Stimulated activated memory B cell treated with anti-CD40 and anti-IgM and Interleukin-4, amounts not matched to agents 10 μg/mL and 1 μg/mL and 100 μg/mL, for 72 hours (primary cell): ENCODE measurements around the gene PPP1R15B.
"Not testable (repeated sequence)": the region's sequence is repeated elsewhere in the genome, so short reads cannot be mapped to it uniquely, and the experiment has no call there.

ENCODE experiments used
- ATAC-seq: fragments of 150-1000 bp; cut with Tn5 transposase; 2 replicates; pipeline ENCODE4 v1.10.0; 2021
- H3K27ac Mint-ChIP-seq: one replicate; pipeline ENCODE4 v1.8.0; 2022; ENCODE audit warnings: mild to moderate bottlenecking, mixed read lengths
- H3K27me3 Mint-ChIP-seq: one replicate; pipeline ENCODE4 v1.8.0; 2022; ENCODE audit warnings: mixed read lengths
- H3K36me3 Mint-ChIP-seq: one replicate; pipeline ENCODE4 v1.8.0; 2022; ENCODE audit warnings: mixed read lengths
- H3K4me1 Mint-ChIP-seq: one replicate; pipeline ENCODE4 v1.8.0; 2022; ENCODE audit warnings: mixed read lengths
- H3K4me3 Mint-ChIP-seq: one replicate; pipeline ENCODE4 v1.8.0; 2022; ENCODE audit warnings: mild to moderate bottlenecking, moderate library complexity, mixed read lengths
- H3K9me3 Mint-ChIP-seq: one replicate; pipeline ENCODE4 v1.8.0; 2022; ENCODE audit warnings: mixed read lengths

PPP1R15B gene

DNA sequence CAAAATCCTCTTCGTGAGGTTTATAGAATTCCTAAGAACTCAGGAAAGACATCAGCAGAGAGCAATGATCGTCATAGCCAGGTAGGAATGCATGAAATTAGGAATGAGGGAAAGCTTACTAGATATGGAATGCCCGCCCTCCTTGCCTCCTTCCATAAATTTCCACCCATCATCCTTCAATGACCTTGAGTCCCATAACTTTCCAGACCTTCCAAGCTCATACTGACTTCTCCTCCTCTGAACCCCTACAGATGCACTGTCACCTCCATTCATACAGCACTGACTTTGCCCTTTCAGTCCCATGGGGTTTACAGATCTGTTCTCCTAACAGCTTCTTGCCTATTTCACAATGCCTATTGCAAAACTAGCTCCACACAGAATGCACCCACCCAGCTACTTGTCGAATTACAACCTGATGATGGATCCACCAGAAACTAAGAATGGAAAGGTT lies 23.8 kb upstream of the PPP1R15B start:
- ATAC-seq, result no peak
- Mint-ChIP-seq H3K36me3 (peaks cover 86% of the 10 kb centered on the region), H3K4me3 (no peak overlapping the region), H3K9me3 (no peaks in the 10 kb centered on the region), H3K27me3 (no peaks in the 10 kb centered on the region), H3K27ac (peak overlapping the region; percentile 1), H3K4me1 (peaks cover 11% of the 10 kb centered on the region)

GRCh38 chr1:204434116-204434755 lies 22.6 kb upstream of the PPP1R15B start:
- no peaks in the 10 kb centered on the region for H3K27me3 Mint-ChIP-seq
- H3K27ac Mint-ChIP-seq, result no peak overlapping the region
- ATAC-seq, result no peak
- H3K4me3 Mint-ChIP-seq, result no peak overlapping the region
- peaks cover 11% of the 10 kb centered on the region for H3K4me1 Mint-ChIP-seq
- no peaks in the 10 kb centered on the region for H3K9me3 Mint-ChIP-seq
- peaks cover 81% of the 10 kb centered on the region for H3K36me3 Mint-ChIP-seq

- Mint-ChIP-seq H3K27me3 (no peaks in the 10 kb centered on the region), H3K9me3 (no peaks in the 10 kb centered on the region), H3K27ac (peak overlapping the region; percentile 36), H3K4me1 (peaks cover 11% of the 10 kb centered on the region), H3K4me3 (no peak overlapping the region), H3K36me3 (peaks cover 77% of the 10 kb centered on the region)
- no peak for ATAC-seq
Measured at GRCh38 chr1:204432708-204433107, 21.1 kb upstream of the PPP1R15B start.

DNA sequence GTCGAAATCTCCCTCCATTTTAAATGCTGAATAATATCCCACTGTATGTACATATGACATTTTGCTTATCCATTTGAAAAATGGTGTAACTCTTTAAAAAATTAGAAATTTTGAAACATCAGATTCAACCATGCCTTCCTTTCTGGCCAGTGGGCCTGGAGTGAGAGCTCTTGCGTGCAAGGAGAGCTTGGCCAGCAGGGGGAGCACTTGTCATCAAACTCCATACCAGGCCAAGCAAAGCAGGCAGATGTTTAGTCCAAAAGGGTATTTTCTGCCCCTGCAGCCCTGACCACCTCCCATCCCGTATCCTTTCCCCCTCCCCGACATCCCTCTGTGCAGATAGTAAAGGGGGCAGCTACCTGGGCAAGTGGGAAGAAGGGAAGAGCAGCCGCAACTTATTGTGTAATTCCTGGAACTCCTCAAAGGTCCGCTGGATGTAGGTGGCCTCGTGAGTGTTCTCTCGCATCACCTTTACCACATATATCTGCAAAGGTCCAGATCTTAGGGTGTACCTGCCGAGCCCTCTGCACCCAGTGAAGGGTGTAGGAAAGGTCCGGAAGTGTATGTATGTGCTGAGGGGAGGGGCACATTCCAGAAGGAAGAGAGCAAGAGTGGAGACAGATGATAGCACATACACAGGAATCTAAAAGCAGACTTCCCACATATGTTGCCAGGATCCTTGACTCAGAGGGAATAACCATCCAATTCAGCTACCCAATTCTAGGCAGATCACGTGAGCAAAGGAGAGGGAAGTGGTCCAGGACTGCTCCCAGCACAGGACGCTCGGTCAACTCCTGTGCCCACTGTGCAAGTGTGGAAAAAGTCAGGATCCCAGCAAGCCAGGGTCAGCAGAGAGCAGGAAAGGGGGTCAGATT lies 19.9 kb upstream of the PPP1R15B start:
- peak; percentile 81 for ATAC-seq
- H3K36me3 Mint-ChIP-seq, result peaks cover 76% of the 10 kb centered on the region
- H3K9me3 Mint-ChIP-seq, result no peaks in the 10 kb centered on the region
- H3K4me3 Mint-ChIP-seq, result no peak overlapping the region
- peak overlapping the region; percentile 36 for H3K27ac Mint-ChIP-seq
- H3K4me1 Mint-ChIP-seq, result peaks cover 11% of the 10 kb centered on the region
- H3K27me3 Mint-ChIP-seq, result no peaks in the 10 kb centered on the region

- Mint-ChIP-seq H3K9me3 (no peaks in the 10 kb centered on the region), H3K4me3 (no peak overlapping the region), H3K27me3 (no peaks in the 10 kb centered on the region), H3K36me3 (peaks cover 75% of the 10 kb centered on the region), H3K4me1 (peaks cover 11% of the 10 kb centered on the region), H3K27ac (no peak overlapping the region)
- no peak for ATAC-seq
Measured at GRCh38 chr1:204429746-204430145, 18.1 kb upstream of the PPP1R15B start.

DNA sequence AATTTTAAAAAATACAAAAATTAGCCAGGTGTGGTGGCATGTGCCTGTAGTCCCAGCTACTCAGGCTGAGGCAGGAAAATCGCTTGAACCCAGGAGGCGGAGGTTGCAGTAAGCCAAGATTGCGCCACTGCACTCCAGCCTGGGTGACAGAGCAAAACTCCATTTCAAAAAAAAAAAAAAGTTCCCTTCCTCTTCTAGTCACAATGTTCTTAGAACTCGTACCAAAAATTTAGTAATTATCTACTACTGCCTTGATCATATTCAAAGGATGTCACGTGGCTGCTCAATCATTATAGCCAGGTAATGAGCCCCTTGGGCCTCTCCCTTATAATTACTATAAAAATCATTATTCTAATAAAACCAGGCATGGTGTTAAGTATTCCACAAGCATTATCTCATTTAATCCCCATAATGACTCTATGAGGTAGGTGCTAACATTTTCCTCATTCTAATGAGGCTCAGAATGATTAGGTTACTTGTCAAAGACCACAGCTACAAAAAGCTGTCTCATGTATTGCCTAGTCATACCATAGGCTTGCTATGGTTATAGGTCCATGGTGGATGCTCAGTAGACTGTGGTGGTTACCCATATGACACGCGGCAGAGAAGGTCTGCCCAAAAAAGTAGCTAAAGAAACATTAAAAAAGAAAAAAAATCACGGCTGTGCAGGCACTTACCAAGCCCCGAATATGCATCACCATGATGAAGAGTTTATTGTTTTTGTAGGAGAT lies 15.5 kb upstream of the PPP1R15B start:
- Mint-ChIP-seq H3K36me3 (peaks cover 49% of the 10 kb centered on the region), H3K27ac (no peak overlapping the region), H3K27me3 (no peaks in the 10 kb centered on the region), H3K9me3 (no peaks in the 10 kb centered on the region), H3K4me1 (peaks cover 11% of the 10 kb centered on the region), H3K4me3 (no peak overlapping the region)
- ATAC-seq, result no peak

- no peak for ATAC-seq
- H3K4me1 Mint-ChIP-seq, result peaks cover 5% of the 10 kb centered on the region
- no peaks in the 10 kb centered on the region for H3K9me3 Mint-ChIP-seq
- no peak overlapping the region for H3K4me3 Mint-ChIP-seq
- H3K36me3 Mint-ChIP-seq, result peaks cover 42% of the 10 kb centered on the region
- H3K27me3 Mint-ChIP-seq, result no peaks in the 10 kb centered on the region
- peak overlapping the region; percentile 7 for H3K27ac Mint-ChIP-seq
Measured at GRCh38 chr1:204426474-204426873, 14.9 kb upstream of the PPP1R15B start.

DNA sequence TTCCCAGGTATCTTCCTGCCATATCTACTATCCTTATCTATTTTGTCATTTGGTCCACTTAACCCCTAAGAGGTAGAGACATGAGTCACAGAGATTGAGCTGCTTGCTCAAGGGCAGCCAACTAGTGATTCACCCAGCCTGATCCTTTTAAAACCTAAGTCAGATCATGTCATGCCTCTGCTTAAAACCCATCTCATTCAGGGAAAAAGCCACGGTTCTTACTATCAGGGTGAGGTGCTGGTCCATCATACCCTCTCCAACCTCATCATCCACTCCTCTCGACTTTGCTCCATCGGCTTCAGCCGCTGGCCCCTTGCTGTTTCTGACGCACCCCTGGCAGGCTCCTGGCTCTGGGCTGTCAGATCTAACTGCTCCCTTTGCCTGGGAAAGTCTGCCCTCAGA lies 14.4 kb upstream of the PPP1R15B start:
- H3K4me1 Mint-ChIP-seq, result peaks cover under 1% of the 10 kb centered on the region
- peak overlapping the region; percentile 7 for H3K27ac Mint-ChIP-seq
- H3K4me3 Mint-ChIP-seq, result no peak overlapping the region
- ATAC-seq, result no peak
- peaks cover 38% of the 10 kb centered on the region for H3K36me3 Mint-ChIP-seq
- H3K9me3 Mint-ChIP-seq, result no peaks in the 10 kb centered on the region
- H3K27me3 Mint-ChIP-seq, result no peaks in the 10 kb centered on the region

DNA sequence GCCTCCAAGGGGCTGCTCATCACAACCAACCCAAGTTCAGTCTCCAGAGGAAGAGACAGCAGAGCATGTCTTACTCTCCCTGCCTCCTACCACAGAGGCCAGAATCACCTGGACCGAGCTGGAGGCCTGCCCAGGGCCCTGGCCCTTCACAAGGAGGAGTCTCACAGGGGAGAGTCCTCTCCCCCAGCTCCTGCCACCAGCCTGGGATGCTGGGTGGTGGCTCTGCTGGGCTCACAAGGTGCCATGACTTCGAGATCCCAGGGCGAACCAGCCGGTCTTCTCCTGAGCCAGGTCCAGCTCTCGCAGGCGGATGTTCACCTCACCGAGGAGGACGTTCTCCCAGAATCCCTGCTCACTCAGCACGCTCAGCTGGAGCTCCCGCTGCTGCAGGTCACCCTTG lies 13.0 kb upstream of the PPP1R15B start:
- no peak for ATAC-seq

GRCh38 chr1:204422061-204422705 lies 10.6 kb upstream of the PPP1R15B start:
- not testable (repeated sequence) for H3K9me3 Mint-ChIP-seq, H3K27me3 Mint-ChIP-seq, H3K4me3 Mint-ChIP-seq, ATAC-seq, H3K27ac Mint-ChIP-seq
- Mint-ChIP-seq H3K4me1 (peaks cover 35% of the 10 kb centered on the region), H3K36me3 (peaks cover 17% of the 10 kb centered on the region)

More for the DNA sequence above, 13.0 kb upstream of the PPP1R15B start:
- Mint-ChIP-seq H3K27me3 (no peaks in the 10 kb centered on the region), H3K4me3 (no peak overlapping the region), H3K9me3 (no peaks in the 10 kb centered on the region), H3K27ac (no peak overlapping the region), H3K4me1 (peaks cover 11% of the 10 kb centered on the region), H3K36me3 (peaks cover 35% of the 10 kb centered on the region)

- ATAC-seq, result no peak
- Mint-ChIP-seq H3K27me3 (no peaks in the 10 kb centered on the region), H3K4me3 (no peak overlapping the region), H3K36me3 (peaks cover 10% of the 10 kb centered on the region), H3K4me1 (peaks cover 35% of the 10 kb centered on the region), H3K27ac (no peak overlapping the region), H3K9me3 (no peaks in the 10 kb centered on the region)
Measured at GRCh38 chr1:204421441-204421840, 9.8 kb upstream of the PPP1R15B start.

DNA sequence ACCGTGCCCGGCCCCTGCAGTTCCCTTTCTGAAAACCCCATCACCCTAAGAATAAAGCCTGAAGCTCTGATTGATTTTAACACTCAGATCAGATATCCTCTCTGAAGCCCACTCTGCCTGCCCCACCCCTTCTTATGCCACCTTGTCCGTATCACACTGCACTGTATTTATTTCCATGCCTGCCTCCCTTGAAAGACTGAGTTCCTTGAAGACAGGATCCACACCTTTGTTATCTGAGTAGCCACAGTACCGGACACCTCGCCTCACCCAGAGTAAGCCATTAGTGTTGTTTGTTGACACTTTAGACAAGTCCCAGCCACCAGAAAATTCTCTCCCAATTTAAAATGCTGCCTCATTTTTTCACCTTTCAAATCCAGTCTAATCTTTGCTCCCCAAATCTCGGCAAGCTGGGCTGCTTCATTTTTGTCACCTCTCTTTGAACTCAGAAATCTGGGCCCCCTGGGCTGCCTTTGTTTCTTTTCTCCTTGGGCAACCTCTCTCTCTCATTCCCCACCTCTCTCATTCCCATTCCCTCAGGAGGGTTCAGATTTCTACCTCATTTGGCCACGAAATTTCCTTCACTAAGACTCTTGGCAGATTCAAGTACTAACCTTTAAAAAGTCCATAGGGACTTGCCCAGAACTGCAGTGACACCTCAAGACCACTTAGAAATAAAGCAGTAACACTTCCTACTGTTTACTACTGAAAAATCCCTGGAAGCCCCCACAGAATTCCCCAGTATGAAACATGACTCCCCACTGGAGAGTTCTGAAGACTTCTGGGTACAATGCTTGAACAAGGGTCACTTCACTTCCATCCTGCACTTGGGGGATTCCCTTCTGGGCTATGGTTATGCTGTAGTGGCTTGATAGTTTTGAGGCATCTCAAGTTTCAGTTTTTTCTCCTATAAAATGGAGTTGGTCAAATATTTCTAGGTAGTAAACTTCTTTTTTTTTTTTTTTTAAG lies 8.7 kb upstream of the PPP1R15B start:
- peak overlapping the region; percentile 65 for H3K27ac Mint-ChIP-seq
- no peaks in the 10 kb centered on the region for H3K27me3 Mint-ChIP-seq
- H3K36me3 Mint-ChIP-seq, result no peaks in the 10 kb centered on the region
- peak overlapping the region; percentile 2 for H3K4me3 Mint-ChIP-seq
- peak; percentile 70 for ATAC-seq
- H3K4me1 Mint-ChIP-seq, result peaks cover 35% of the 10 kb centered on the region
- no peaks in the 10 kb centered on the region for H3K9me3 Mint-ChIP-seq

- no peaks in the 10 kb centered on the region for H3K36me3 Mint-ChIP-seq
- H3K9me3 Mint-ChIP-seq, result no peaks in the 10 kb centered on the region
- H3K27me3 Mint-ChIP-seq, result no peaks in the 10 kb centered on the region
- no peak for ATAC-seq
- H3K4me3 Mint-ChIP-seq, result no peak overlapping the region
- H3K27ac Mint-ChIP-seq, result peak overlapping the region; percentile 65
- peaks cover 40% of the 10 kb centered on the region for H3K4me1 Mint-ChIP-seq
Measured at GRCh38 chr1:204419064-204419403, 7.4 kb upstream of the PPP1R15B start.
